HFF-Myc (cell line): ENCODE data around the gene IQCM.

ENCODE experiments used
- DNase-seq: peaks from one replicate; pipeline ENCODE4 v3.0.0-alpha.2; 2011; ENCODE audit warnings: low read depth; ENCODE audit errors: extremely low read depth
- H3K4me3 ChIP-seq: replicated peaks from 2 replicates; pipeline ENCODE4 v1.5.1; 2011; ENCODE audit warnings: low read depth, mild to moderate bottlenecking, control low read depth, low read length
- TF ChIP-seq, protein P1 (sequence below): IDR thresholded peaks from 2 replicates; pipeline ENCODE4 v1.5.1; 2012; ENCODE audit warnings: mild to moderate bottlenecking, low read depth, low read length, control low read depth; ENCODE audit errors: missing control alignments

Gene IQCM

GRCh38 chr4:149574971-149575370, 240.7 kb downstream of the IQCM start:
- TF ChIP-seq, protein P1, sequence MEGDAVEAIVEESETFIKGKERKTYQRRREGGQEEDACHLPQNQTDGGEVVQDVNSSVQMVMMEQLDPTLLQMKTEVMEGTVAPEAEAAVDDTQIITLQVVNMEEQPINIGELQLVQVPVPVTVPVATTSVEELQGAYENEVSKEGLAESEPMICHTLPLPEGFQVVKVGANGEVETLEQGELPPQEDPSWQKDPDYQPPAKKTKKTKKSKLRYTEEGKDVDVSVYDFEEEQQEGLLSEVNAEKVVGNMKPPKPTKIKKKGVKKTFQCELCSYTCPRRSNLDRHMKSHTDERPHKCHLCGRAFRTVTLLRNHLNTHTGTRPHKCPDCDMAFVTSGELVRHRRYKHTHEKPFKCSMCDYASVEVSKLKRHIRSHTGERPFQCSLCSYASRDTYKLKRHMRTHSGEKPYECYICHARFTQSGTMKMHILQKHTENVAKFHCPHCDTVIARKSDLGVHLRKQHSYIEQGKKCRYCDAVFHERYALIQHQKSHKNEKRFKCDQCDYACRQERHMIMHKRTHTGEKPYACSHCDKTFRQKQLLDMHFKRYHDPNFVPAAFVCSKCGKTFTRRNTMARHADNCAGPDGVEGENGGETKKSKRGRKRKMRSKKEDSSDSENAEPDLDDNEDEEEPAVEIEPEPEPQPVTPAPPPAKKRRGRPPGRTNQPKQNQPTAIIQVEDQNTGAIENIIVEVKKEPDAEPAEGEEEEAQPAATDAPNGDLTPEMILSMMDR: no peak
- H3K4me3 ChIP-seq: no peak overlapping the region
- DNase-seq: no peak

DNA sequence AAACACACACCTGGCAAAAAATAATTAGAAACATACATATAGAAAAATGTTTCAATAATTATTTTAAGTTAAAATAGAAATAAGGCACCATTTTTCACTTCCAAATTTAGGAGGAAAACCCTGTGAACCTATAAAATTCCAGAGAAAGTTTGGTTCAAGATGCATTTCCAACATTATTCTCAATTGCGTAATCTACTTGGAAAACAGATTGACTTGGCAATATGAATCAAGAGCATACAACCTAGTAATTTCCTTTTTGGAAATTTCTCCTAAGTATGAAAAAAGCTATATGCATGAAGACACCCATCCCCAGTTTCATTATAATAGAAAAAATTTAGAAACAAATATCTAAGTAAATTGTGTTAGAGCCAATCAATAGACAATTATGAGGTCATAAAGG, 242.9 kb downstream of the IQCM start:
- no peak for DNase-seq
- no peak overlapping the region for H3K4me3 ChIP-seq
- TF ChIP-seq, protein P1: no peak

GRCh38 chr4:149555799-149556198, 259.8 kb downstream of the IQCM start:
- TF ChIP-seq, protein P1: no peak
- no peak for DNase-seq

DNA sequence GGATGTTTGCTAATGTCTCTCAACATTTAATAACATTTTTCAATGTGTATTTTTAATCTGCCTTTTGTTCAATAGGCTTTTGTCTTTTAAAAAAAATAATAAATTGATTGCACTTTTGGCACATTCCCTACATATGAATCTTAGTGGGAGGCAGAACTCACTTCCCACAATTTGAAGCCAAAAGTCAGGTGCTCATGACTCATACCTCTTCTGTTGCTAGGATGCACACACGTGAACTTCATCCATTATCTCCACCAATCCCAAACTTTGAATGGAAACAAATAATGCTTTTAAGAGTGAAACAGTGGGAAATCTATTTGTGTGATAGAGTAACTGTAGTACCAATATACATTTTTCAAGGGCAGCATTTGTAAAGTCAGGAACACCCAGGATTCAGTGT, 260.5 kb downstream of the IQCM start:
- H3K4me3 ChIP-seq: no peak overlapping the region
- no peak for DNase-seq
- TF ChIP-seq, protein P1: no peak

More at GRCh38 chr4:149555799-149556198, 259.8 kb downstream of the IQCM start:
- H3K4me3 ChIP-seq: no peak overlapping the region

DNA sequence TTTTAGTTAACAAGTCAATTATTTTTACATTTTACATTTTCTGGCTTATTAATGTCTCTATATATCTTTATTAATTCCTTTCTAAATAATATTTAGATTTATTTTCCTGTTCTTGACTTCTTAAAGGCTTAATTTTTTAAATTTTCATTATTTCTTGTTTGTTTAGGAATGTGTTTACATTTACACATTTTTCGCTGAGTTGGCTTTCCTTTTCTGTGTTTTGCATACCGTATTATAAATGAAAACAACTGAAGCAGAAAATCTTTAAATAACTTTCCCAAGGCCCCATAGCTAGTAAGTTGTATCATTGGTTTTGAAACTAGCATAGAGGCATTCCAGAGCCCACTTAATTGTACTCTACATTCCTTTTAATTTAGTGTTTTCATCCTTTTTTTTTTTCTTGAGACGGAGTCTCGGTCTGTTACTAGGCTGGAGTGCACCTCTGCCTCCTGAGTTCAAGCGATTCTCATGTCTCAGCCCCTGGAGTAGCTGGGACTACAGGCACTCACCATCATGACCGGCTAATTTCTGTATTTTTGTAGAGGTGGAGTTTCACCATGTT, 261.6 kb downstream of the IQCM start:
- no peak for DNase-seq
- TF ChIP-seq, protein P1: no peak
- H3K4me3 ChIP-seq: no peak overlapping the region

DNA sequence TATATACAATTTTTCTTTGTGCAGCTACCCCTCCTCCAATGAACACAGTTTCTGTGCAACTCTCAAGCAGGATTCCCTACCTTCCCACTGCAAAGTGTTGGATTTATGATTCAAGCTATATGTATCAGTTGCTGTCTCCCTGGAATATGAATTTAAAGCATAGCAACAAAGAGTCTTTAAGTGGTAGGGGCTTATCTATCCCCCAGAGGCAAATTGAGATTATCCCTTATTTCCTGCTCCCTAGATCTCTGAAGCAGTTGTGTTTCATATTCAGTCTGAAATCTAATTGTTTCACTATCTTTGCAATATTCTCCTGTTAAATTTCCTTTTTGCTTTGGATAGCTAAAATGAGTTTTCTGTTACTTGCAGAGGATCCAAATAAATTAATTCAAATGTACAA, 263.0 kb downstream of the IQCM start:
- H3K4me3 ChIP-seq: no peak overlapping the region
- TF ChIP-seq, protein P1: no peak
- no peak for DNase-seq

DNA sequence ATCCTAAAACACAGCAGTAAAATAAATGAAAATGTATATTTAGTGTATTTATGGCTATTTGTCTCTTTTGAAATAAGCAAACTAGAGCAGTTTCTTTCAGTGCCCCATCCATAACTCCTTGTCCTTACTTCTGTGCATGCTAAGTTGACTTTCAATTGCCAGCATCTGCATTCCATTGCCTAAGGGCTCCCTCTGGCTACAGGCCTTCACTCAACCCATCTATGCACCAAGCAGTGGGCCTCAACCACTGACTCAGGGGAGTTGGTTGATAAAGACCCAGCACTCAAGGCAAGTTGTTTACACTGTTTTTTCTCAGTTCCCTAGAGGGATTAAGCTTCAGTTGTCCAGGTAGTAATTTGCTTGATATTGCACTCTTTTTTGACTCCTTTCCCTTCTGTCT, 265.7 kb downstream of the IQCM start:
- H3K4me3 ChIP-seq: no peak overlapping the region
- TF ChIP-seq, protein P1: no peak
- DNase-seq: no peak
